Measurements from ENCODE around the gene PKP4. TPM values are rescaled to one million over a fixed set of nuclear protein-coding genes. Genes with fewer than 3 reads are reported as not detected.

The PKP4 gene
- total and polyA plus RNA-seq, 2 experiments from 2014 or later: 35.7 to 92.3 TPM

DNA sequence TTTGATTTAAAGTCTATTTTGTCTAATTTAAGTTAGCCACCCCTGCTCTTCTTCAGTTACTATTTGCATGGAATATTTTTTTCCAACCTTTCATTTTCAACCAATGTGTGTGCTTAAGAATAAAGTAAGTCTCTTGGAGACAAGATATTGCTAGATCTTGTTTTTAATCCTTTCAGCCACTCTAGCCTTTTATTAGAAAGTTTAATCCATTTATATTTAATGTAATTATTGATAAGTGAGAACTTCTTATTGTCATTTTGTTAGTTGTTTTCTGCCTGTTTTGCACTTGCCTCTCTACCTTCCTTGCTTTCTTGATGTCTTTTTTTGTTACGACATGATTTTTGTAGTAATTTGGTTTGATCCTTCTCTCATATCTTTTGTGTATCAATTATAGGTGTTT, 46.6 kb upstream of the PKP4 start (continued):
- no peak for TF ChIP-seq ZNF114 (CRISPR knock-in tag; IDR thresholded peaks at IDR 0.05)

GRCh38 chr2:158411748-158412147, 45.0 kb upstream of the PKP4 start:
- Mint-ChIP-seq H3K4me1 (peaks cover 23% of the 10 kb centered on the region), H3K36me3 (ENCODE audit: low read depth) (peaks cover 33% of the 10 kb centered on the region), H3K4me3 (no peak overlapping the region), H3K27ac (no peak overlapping the region), H3K27me3 (ENCODE audit: insufficient read depth, low read depth, poor library complexity) (peaks cover 20% of the 10 kb centered on the region), H3K9me3 (peaks cover 37% of the 10 kb centered on the region)
- Histone ChIP-seq H2AFZ (no peak overlapping the region), H3K4me2 (0 out of 2 replicates have a peak overlapping the region, but pooled peaks have one; percentile 2), H3K27me3 (ENCODE audit: insufficient read depth) (peaks cover 18% of the 10 kb centered on the region), H3K9me2 (ENCODE audit: insufficient read depth) (peaks cover under 1% of the 10 kb centered on the region; the same call in 1 of the 2 replicates), H4K20me1 (replicated peaks; ENCODE audit: insufficient read depth) (no peaks in the 10 kb centered on the region), H3K4me3 (no peak overlapping the region), H3F3A (replicated peaks; ENCODE audit: low read depth) (no peaks in the 10 kb centered on the region), H3K27ac (ENCODE audit: low read depth) (no peak overlapping the region), H3K36me3 (ENCODE audit: insufficient read depth) (peaks cover 3% of the 10 kb centered on the region; the same call in 1 of the 2 replicates), H3K79me2 (replicated peaks; ENCODE audit: insufficient read depth) (no peaks in the 10 kb centered on the region), H3K4me1 (ENCODE audit: insufficient read depth) (peaks cover 12% of the 10 kb centered on the region)
- peak; percentile 42; the same call in 2 of the 3 replicates for ATAC-seq
- TF ChIP-seq NANOG (IDR thresholded peaks at IDR 0.05; ENCODE audit: borderline replicate concordance): no peak
- TF ChIP-seq ZNF331 (CRISPR knock-in tag; IDR thresholded peaks at IDR 0.05; ENCODE audit: low read depth): no peak
- TF ChIP-seq, protein P1, sequence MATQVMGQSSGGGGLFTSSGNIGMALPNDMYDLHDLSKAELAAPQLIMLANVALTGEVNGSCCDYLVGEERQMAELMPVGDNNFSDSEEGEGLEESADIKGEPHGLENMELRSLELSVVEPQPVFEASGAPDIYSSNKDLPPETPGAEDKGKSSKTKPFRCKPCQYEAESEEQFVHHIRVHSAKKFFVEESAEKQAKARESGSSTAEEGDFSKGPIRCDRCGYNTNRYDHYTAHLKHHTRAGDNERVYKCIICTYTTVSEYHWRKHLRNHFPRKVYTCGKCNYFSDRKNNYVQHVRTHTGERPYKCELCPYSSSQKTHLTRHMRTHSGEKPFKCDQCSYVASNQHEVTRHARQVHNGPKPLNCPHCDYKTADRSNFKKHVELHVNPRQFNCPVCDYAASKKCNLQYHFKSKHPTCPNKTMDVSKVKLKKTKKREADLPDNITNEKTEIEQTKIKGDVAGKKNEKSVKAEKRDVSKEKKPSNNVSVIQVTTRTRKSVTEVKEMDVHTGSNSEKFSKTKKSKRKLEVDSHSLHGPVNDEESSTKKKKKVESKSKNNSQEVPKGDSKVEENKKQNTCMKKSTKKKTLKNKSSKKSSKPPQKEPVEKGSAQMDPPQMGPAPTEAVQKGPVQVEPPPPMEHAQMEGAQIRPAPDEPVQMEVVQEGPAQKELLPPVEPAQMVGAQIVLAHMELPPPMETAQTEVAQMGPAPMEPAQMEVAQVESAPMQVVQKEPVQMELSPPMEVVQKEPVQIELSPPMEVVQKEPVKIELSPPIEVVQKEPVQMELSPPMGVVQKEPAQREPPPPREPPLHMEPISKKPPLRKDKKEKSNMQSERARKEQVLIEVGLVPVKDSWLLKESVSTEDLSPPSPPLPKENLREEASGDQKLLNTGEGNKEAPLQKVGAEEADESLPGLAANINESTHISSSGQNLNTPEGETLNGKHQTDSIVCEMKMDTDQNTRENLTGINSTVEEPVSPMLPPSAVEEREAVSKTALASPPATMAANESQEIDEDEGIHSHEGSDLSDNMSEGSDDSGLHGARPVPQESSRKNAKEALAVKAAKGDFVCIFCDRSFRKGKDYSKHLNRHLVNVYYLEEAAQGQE (IDR thresholded peaks at IDR 0.05; ENCODE audit: unreplicated experiment): no peak
- TF ChIP-seq STAT1 (IDR thresholded peaks at IDR 0.05; ENCODE audit: unreplicated experiment): no peak
- TF ChIP-seq EZH2phosphoT487 (IDR thresholded peaks at IDR 0.05; ENCODE audit: unreplicated experiment): no peak
- no peak for DNase-seq (ENCODE audit: low spot score)

GRCh38 chr2:158412206-158412605, 44.5 kb upstream of the PKP4 start:
- H3K9me3 Mint-ChIP-seq: peaks cover 38% of the 10 kb centered on the region
- H3K79me2 ChIP-seq (replicated peaks; ENCODE audit: insufficient read depth): no peaks in the 10 kb centered on the region
- no peak overlapping the region for H3K27ac Mint-ChIP-seq
- no peaks in the 10 kb centered on the region for H3F3A ChIP-seq (replicated peaks; ENCODE audit: low read depth)
- no peak overlapping the region for H2AFZ ChIP-seq
- H3K4me3 ChIP-seq: no peak overlapping the region
- peaks cover 33% of the 10 kb centered on the region for H3K36me3 Mint-ChIP-seq (ENCODE audit: low read depth)
- no peaks in the 10 kb centered on the region for H4K20me1 ChIP-seq (replicated peaks; ENCODE audit: insufficient read depth)
- peaks cover 3% of the 10 kb centered on the region; the same call in 1 of the 2 replicates for H3K9me2 ChIP-seq (ENCODE audit: insufficient read depth)
- peaks cover 20% of the 10 kb centered on the region for H3K4me1 Mint-ChIP-seq
- H3K27ac ChIP-seq (ENCODE audit: low read depth): no peak overlapping the region
- peaks cover 12% of the 10 kb centered on the region for H3K4me1 ChIP-seq (ENCODE audit: insufficient read depth)
- 0 out of 2 replicates have a peak overlapping the region, but pooled peaks have one; percentile 2 for H3K4me2 ChIP-seq
- peaks cover 18% of the 10 kb centered on the region for H3K27me3 ChIP-seq (ENCODE audit: insufficient read depth)
- ATAC-seq (no peak), DNase-seq (ENCODE audit: low spot score) (peak; percentile 37)
- peaks cover 20% of the 10 kb centered on the region for H3K27me3 Mint-ChIP-seq (ENCODE audit: insufficient read depth, low read depth, poor library complexity)
- H3K36me3 ChIP-seq (ENCODE audit: insufficient read depth): peaks cover 3% of the 10 kb centered on the region; the same call in 1 of the 2 replicates
- no peak for TF ChIP-seq EZH2phosphoT487 (IDR thresholded peaks at IDR 0.05; ENCODE audit: unreplicated experiment)
- no peak overlapping the region for H3K4me3 Mint-ChIP-seq
